GM12872 (cell line): ENCODE results near the gene LIMS2.

Source experiments
- CTCF ChIP-seq: IDR thresholded peaks from 3 replicates; pipeline ENCODE4 v1.5.1; 2011; ENCODE audit warnings: low read depth, mild to moderate bottlenecking, low read length, moderate library complexity; ENCODE audit not compliant: insufficient read depth

Gene LIMS2

GRCh38 chr2:127609818-127610217 lies 65.5 kb downstream of the LIMS2 start:
- TF ChIP-seq CTCF: no peak

- TF ChIP-seq CTCF: no peak
These were observed 66.1 kb downstream of the LIMS2 start for GRCh38 chr2:127609031-127609751.

GRCh38 chr2:127608061-127609030 lies 67.0 kb downstream of the LIMS2 start:
- no peak for TF ChIP-seq CTCF

GRCh38 chr2:127607399-127607908 lies 67.9 kb downstream of the LIMS2 start:
- TF ChIP-seq CTCF: no peak

- no peak for TF ChIP-seq CTCF
These were observed 68.5 kb downstream of the LIMS2 start for GRCh38 chr2:127606625-127607398.

GRCh38 chr2:127605691-127606263 lies 69.6 kb downstream of the LIMS2 start:
- TF ChIP-seq CTCF: no peak
